ENCODE measurements around the gene LYPD6B. TPM values are rescaled to one million over a fixed set of nuclear protein-coding genes. Genes with fewer than 3 reads are reported as not detected.

LYPD6B gene
- total and polyA plus RNA-seq, 2 experiments from 2014 or later, result 16.8 to 26.0 TPM

- Histone ChIP-seq H3K9me3 (ENCODE audit: low read depth) (no peaks in the 10 kb centered on the region), H3K36me3 (replicated peaks; ENCODE audit: insufficient read depth, low read depth) (no peaks in the 10 kb centered on the region), H3K9me2 (replicated peaks; ENCODE audit: insufficient read depth) (no peaks in the 10 kb centered on the region), H3K4me1 (ENCODE audit: insufficient read depth) (peaks cover 10% of the 10 kb centered on the region), H3K79me2 (no peaks in the 10 kb centered on the region), H4K20me1 (ENCODE audit: insufficient read depth, poor library complexity, severe bottlenecking) (no peaks in the 10 kb centered on the region), H3K4me3 (no peak overlapping the region), H3K27me3 (peaks cover 6% of the 10 kb centered on the region), H3K27ac (no peak overlapping the region), H3K4me2 (no peak overlapping the region), H2AFZ (no peak overlapping the region)
- DNase-seq (ENCODE audit: low spot score), result no peak
- WGBS (ENCODE audit: low lambda C conversion rate, missing lambda C conversion rate), result 38% methylated on average over 3 of the region's 3 CpGs
- TF ChIP-seq EZH2 (IDR thresholded peaks at IDR 0.05; ENCODE audit: borderline replicate concordance) (no peak), EZH2phosphoT487 (IDR thresholded peaks at IDR 0.05; ENCODE audit: low read depth, severe bottlenecking, unreplicated experiment) (no peak), CTCF (IDR thresholded peaks at IDR 0.05; ENCODE audit: poor library complexity) (no peak)
Observed at GRCh38 chr2:149219856-149220255, 181.4 kb downstream of the LYPD6B start.

- peaks cover 10% of the 10 kb centered on the region for H3K4me1 ChIP-seq (ENCODE audit: insufficient read depth)
- no peak for TF ChIP-seq CTCF (IDR thresholded peaks at IDR 0.05; ENCODE audit: poor library complexity)
- TF ChIP-seq EZH2 (IDR thresholded peaks at IDR 0.05; ENCODE audit: borderline replicate concordance), result no peak
- TF ChIP-seq EZH2phosphoT487 (IDR thresholded peaks at IDR 0.05; ENCODE audit: low read depth, severe bottlenecking, unreplicated experiment), result no peak
- H3K9me2 ChIP-seq (replicated peaks; ENCODE audit: insufficient read depth), result no peaks in the 10 kb centered on the region
- no peak overlapping the region for H2AFZ ChIP-seq
- no peaks in the 10 kb centered on the region for H3K79me2 ChIP-seq
- peaks cover 6% of the 10 kb centered on the region for H3K27me3 ChIP-seq
- no peak overlapping the region for H3K4me3 ChIP-seq
- H3K9me3 ChIP-seq (ENCODE audit: low read depth), result no peaks in the 10 kb centered on the region
- no peak for DNase-seq (ENCODE audit: low spot score)
- WGBS (ENCODE audit: low lambda C conversion rate, missing lambda C conversion rate), result 70% methylated on average over 9 of the region's 9 CpGs
- H3K36me3 ChIP-seq (replicated peaks; ENCODE audit: insufficient read depth, low read depth), result no peaks in the 10 kb centered on the region
- no peak overlapping the region for H3K27ac ChIP-seq
- H4K20me1 ChIP-seq (ENCODE audit: insufficient read depth, poor library complexity, severe bottlenecking), result no peaks in the 10 kb centered on the region
- H3K4me2 ChIP-seq, result no peak overlapping the region
Observed at GRCh38 chr2:149221002-149221401, 182.5 kb downstream of the LYPD6B start.

GRCh38 chr2:149221898-149222297 is 183.4 kb downstream of the LYPD6B start:
- H3K4me2 ChIP-seq, result peak overlapping the region; percentile 23
- TF ChIP-seq CTCF (IDR thresholded peaks at IDR 0.05; ENCODE audit: poor library complexity) (no peak), EZH2 (IDR thresholded peaks at IDR 0.05; ENCODE audit: borderline replicate concordance) (no peak)
- no peak for DNase-seq (ENCODE audit: low spot score)

More at GRCh38 chr2:149221898-149222297, 183.4 kb downstream of the LYPD6B start:
- no peaks in the 10 kb centered on the region for H4K20me1 ChIP-seq (ENCODE audit: insufficient read depth, poor library complexity, severe bottlenecking)
- H2AFZ ChIP-seq, result no peak overlapping the region
- peaks cover 10% of the 10 kb centered on the region for H3K4me1 ChIP-seq (ENCODE audit: insufficient read depth)
- no peak overlapping the region for H3K27ac ChIP-seq
- peaks cover 6% of the 10 kb centered on the region for H3K27me3 ChIP-seq
- no peak overlapping the region for H3K4me3 ChIP-seq
- 16% methylated on average over 9 of the region's 9 CpGs for WGBS (ENCODE audit: low lambda C conversion rate, missing lambda C conversion rate)
- H3K9me3 ChIP-seq (ENCODE audit: low read depth), result no peaks in the 10 kb centered on the region
- H3K79me2 ChIP-seq, result no peaks in the 10 kb centered on the region
- no peaks in the 10 kb centered on the region for H3K36me3 ChIP-seq (replicated peaks; ENCODE audit: insufficient read depth, low read depth)
- no peaks in the 10 kb centered on the region for H3K9me2 ChIP-seq (replicated peaks; ENCODE audit: insufficient read depth)

Measured in hepatocyte (in vitro differentiated cells).